ENCODE results near the gene CDH2. TPM values are rescaled to one million over a fixed set of nuclear protein-coding genes. Genes with fewer than 3 reads are reported as not detected.

CDH2 gene
- total and polyA plus RNA-seq, 2 experiments from 2014 or later = 81.8 to 117 TPM

- WGBS (ENCODE audit: low lambda C conversion rate, missing lambda C conversion rate) = 60% methylated on average over 3 of the region's 3 CpGs
Observed at GRCh38 chr18:27903906-27904305, 273.0 kb downstream of the CDH2 start.

DNA sequence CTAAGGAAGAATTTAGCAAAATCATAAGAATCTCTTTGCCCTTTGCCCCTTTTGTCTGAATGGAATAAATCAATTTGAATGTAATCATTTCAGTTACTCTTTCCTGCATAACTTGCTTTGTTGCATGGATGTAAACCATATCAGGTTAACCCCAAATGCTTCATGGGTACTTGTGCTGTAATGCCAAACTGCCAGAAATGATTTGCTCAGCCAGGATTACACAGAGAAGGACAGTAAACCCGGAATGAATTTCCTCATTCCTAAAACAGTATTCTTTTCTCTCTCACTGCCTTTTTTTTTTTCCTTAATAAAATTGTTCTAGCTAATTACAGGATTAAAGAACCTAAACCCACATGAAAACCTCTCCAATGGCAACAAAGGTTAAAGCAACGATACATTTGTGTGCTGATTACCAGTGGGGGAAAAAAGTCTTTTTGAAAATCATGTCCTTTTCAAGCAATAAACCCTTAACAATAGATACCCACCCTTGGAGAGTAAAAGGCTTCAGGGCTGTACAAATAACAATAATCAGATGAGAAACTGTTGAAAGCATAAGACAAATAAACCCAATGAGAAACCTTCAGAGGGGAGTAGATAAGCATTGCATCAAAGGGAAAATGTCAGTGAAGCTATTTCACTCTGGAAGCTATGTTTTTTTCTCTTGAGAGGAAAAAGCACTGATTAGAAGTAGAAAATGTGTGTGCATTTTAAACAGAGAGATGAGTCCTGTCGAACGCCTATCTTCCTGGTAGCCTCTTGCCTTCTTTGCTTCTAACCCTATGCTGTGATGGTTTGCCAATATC lies 275.3 kb downstream of the CDH2 start:
- Histone ChIP-seq H3K9me2 (replicated peaks; ENCODE audit: insufficient read depth) (no peaks in the 10 kb centered on the region), H3K27ac (no peak overlapping the region), H3K79me2 (no peaks in the 10 kb centered on the region), H3K4me2 (peak overlapping the region; percentile 37), H2AFZ (no peak overlapping the region), H3K27me3 (no peaks in the 10 kb centered on the region), H3K4me1 (ENCODE audit: insufficient read depth) (no peaks in the 10 kb centered on the region), H3K36me3 (replicated peaks; ENCODE audit: insufficient read depth, low read depth) (no peaks in the 10 kb centered on the region), H4K20me1 (ENCODE audit: insufficient read depth, poor library complexity, severe bottlenecking) (no peaks in the 10 kb centered on the region), H3K4me3 (no peak overlapping the region), H3K9me3 (ENCODE audit: low read depth) (no peaks in the 10 kb centered on the region)
- no peak for DNase-seq (ENCODE audit: low spot score)
- 50% methylated on average over 4 of the region's 4 CpGs for WGBS (ENCODE audit: low lambda C conversion rate, missing lambda C conversion rate)
- no peak for TF ChIP-seq EZH2 (IDR thresholded peaks at IDR 0.05; ENCODE audit: borderline replicate concordance)
- no peak for TF ChIP-seq EZH2phosphoT487 (IDR thresholded peaks at IDR 0.05; ENCODE audit: low read depth, severe bottlenecking, unreplicated experiment)
- TF ChIP-seq CTCF (IDR thresholded peaks at IDR 0.05; ENCODE audit: poor library complexity) = no peak

More at GRCh38 chr18:27903906-27904305, 273.0 kb downstream of the CDH2 start:
- H3K79me2 ChIP-seq = no peaks in the 10 kb centered on the region
- no peaks in the 10 kb centered on the region for H3K9me2 ChIP-seq (replicated peaks; ENCODE audit: insufficient read depth)
- no peaks in the 10 kb centered on the region for H3K36me3 ChIP-seq (replicated peaks; ENCODE audit: insufficient read depth, low read depth)
- no peak overlapping the region for H3K4me2 ChIP-seq
- H3K27ac ChIP-seq = no peak overlapping the region
- H3K9me3 ChIP-seq (ENCODE audit: low read depth) = no peaks in the 10 kb centered on the region
- H2AFZ ChIP-seq = no peak overlapping the region
- no peaks in the 10 kb centered on the region for H4K20me1 ChIP-seq (ENCODE audit: insufficient read depth, poor library complexity, severe bottlenecking)
- no peak for DNase-seq (ENCODE audit: low spot score)
- TF ChIP-seq CTCF (IDR thresholded peaks at IDR 0.05; ENCODE audit: poor library complexity) = no peak
- TF ChIP-seq EZH2 (IDR thresholded peaks at IDR 0.05; ENCODE audit: borderline replicate concordance) = no peak
- no peak for TF ChIP-seq EZH2phosphoT487 (IDR thresholded peaks at IDR 0.05; ENCODE audit: low read depth, severe bottlenecking, unreplicated experiment)
- H3K4me3 ChIP-seq = no peak overlapping the region
- no peaks in the 10 kb centered on the region for H3K27me3 ChIP-seq
- H3K4me1 ChIP-seq (ENCODE audit: insufficient read depth) = no peaks in the 10 kb centered on the region
